NCI-H748 (cell line): ENCODE results near the gene CERS6.

ENCODE experiments used
- DNase-seq: peaks from one replicate; lab custom pipeline; 2025; ENCODE audit not compliant: unreplicated experiment; lab: John Stamatoyannopoulos, UW

The CERS6 gene

DNA sequence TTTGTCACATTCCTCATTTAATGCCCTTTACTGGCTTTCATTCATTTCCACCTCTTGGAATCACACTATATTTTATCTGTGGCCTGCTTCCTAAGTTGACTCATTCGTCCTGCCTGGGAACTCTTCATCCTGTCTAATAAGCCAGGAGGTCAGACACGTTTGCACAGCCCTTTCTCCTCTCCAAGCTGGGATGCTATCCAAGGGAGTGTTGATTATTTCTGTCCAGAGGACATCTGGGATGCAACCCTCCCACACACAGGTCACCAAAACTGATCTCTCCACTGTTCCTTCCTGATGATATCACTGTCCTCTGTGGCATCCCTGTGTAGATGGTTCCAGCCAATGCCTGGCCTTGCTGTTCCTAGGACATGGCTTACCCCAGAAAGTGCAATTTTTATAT lies 266.5 kb downstream of the CERS6 start:
- DNase-seq: no peak

DNA sequence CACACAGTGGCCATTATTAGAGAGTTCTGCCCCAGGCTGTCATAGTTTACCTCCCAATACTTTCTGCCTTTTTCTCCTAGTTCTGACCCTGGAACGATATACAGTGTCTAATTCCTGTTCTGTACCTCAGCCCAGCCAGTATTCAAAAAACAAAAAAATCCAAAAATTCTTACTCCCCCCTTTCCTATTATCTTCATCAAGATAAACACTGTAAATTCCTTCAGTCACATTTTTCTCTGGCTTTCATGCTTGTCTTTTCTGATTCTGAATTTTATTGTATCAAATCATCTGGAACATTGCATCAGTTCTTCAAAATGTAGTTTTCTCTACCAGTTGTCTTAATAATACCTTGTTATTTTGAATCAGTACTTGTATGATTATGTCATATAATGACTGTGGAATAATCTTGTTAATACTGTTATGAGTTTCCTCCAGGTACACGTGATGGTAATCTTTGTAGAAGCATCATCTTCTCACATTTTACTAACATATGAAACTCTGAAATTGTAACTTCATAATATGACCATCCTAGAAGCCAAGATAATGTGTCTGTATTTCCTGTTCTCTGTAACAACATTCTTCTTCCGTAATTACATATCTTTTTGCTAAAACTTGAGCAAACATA lies 267.3 kb downstream of the CERS6 start:
- no peak for DNase-seq

- DNase-seq: no peak
Measured at GRCh38 chr2:168726375-168726774, 270.3 kb downstream of the CERS6 start.

- DNase-seq: no peak
Measured at GRCh38 chr2:168727904-168728470, 271.9 kb downstream of the CERS6 start.

GRCh38 chr2:168729455-168729854 lies 273.4 kb downstream of the CERS6 start:
- DNase-seq: no peak

DNA sequence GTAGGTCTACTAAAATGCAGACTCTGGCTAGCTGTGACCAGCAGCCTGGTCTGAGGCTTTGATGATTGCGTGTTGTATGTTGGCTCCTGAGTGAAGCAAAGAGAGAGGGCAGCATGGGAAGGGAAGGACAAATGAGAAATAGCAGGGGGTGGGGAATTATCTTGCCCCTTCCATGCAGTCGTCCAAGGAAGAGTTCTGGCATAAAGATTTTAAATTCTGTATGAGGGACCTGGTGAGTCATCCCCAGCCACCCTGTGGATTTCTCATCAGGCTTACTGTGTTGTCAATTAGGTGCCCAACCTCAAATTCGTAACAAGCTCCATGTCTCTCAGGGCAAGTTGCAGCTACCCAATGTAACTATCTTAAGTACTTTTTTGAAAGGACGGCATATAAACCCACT lies 274.3 kb downstream of the CERS6 start:
- no peak for DNase-seq

- DNase-seq: no peak
Measured at GRCh38 chr2:168731002-168731401, 274.9 kb downstream of the CERS6 start.

GRCh38 chr2:168731616-168732015 lies 275.5 kb downstream of the CERS6 start:
- DNase-seq: no peak

GRCh38 chr2:168732100-168732499 lies 276.0 kb downstream of the CERS6 start:
- DNase-seq: peak; percentile 10

- no peak for DNase-seq
Measured at GRCh38 chr2:168732506-168732905, 276.4 kb downstream of the CERS6 start.

GRCh38 chr2:168734199-168734760 lies 278.2 kb downstream of the CERS6 start:
- no peak for DNase-seq

- peak; percentile 7 for DNase-seq
Measured at GRCh38 chr2:168736649-168737445, 280.8 kb downstream of the CERS6 start.

DNA sequence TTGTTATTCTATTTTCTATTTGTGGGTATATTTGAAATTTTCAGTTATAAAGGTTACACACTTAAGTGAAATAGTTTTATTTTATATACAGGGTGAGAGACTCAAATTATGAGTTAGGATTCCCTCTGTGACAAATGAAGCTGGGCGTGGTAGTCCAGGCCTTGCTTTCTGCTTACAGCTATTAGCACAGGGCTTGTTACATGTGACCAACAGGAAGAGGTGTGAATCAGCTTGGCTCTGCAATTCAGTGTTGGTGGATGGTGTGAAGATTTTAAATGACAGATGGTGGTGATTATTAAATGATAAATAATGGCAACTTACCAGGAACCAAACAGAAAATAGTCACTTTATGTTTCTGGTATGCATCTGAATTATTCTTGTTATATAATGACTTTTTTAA lies 282.0 kb downstream of the CERS6 start:
- DNase-seq: peak; percentile 5

- no peak for DNase-seq
Measured at GRCh38 chr2:168740360-168740759, 284.3 kb downstream of the CERS6 start.

DNA sequence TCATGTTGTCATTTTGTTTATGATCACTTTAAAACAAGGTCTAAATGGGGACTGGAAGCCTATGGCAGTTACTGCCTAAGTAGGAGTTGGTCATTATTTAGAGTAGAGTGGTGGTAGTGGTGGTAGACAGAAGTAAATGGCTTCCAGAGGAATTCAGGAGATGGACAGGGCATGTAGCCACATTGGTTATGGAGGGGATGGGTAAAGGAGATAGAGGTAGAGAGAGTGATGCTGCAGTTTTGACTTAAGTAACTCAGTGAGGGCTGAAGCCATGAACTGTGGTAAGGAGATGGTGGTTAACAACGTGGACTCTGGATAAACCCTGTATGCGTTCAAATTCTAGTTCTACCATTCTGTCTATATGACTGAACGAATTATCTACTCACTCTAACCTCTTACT lies 284.7 kb downstream of the CERS6 start:
- no peak for DNase-seq

DNA sequence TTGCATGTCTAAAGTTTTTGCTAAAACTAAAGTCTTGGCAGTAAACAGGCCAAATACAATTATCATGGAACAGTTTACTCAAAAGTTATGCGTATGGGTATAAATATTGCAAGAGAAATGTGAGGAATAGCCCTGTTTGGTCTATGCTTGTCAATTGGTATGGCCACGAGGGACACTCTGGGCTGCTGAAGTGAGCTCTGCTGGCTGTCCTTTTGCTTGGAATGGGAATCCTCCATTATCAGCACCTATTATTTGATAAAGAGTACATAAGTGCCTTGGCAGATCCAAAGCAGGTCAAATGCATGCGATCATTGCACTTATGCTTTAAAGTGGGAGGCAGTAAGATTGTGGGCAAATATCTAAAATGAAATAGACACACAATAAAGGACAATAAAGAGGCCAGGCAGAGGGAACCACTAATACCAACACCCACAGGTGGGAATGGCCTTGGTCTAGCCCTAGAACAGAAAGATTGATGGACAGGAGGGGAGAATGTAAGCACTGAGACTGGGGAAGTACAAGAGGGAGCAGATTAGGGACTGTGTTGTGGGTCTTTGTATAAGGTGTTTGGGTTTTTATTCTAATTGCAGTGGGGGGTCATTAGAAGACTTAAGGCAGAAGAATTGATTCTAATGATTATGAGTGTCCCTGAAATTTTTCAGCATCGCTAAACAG lies 286.3 kb downstream of the CERS6 start:
- DNase-seq: no peak

GRCh38 chr2:168744844-168745243 lies 288.8 kb downstream of the CERS6 start:
- DNase-seq: no peak

DNA sequence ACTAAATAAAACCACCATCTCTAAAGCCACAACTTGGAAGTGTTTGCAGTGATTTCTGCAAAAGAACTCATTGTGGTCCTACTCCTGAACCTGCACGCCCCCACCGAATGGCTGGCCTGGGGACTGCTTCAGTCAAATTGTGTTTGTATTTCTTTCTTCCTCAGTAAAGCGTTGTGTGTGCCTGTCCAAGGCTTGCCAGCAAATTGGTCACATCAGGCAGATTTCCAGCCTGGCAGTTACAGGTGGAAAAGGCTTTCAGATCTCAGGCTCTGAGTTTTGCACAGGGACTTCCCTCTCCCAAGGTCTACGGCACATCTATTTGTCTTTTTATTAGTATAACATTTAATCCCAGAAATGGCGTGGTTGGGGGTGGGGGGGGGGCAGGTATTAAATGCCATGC lies 292.4 kb downstream of the CERS6 start:
- DNase-seq: no peak

DNA sequence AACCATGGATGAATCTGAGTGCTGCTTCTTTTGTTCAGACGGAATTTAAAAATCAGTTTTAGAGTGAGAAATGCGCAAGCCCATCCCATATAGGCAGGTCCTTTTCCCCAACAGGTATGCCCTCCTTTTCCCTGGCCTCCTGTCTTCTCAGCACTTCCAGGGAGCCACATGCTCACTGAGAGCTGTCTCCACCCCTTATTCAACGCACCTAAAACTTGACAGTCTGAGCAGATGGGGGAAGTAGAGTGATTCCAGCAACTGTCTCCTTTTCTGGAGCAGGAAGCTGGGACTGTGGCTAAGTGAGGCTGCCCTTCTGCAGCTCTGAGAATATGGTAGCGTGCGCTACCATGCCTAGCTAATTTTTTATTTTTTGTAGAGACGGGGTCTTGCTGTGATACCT lies 293.2 kb downstream of the CERS6 start:
- no peak for DNase-seq

DNA sequence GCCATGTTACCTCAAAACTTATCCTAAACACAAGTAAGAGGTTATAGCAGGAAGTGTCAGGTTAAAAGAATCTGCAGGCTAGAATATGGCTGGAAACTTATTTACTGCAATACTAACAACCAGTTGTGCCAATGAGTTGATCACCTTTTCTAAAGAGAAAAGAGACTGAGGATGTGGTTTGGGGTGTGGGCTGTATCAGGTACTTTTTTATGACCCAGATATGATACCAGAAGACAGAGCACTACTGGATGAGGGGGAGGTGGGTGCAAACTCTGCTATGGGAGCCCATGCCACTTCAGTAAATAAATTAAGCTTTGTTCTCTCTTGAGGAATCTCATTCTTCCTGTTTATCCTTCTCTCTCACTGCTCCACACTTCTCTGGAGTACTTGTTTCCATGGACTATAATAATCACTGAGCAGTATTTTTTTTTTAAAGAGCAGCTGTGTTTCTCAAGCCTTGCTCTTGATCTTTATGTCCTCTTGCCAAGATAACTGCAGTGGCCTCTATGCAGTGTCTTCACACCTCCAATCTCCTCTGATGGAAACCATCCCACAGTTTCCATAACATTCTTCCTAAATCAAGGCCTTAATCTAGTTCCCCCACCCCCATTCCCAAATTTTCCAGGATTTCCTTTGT lies 295.1 kb downstream of the CERS6 start:
- no peak for DNase-seq

- DNase-seq: no peak
Measured at GRCh38 chr2:168752361-168752760, 296.3 kb downstream of the CERS6 start.
